ENCODE measurements around the gene MTO1.
"Not testable (repeated sequence)": the region's sequence is repeated elsewhere in the genome, so short reads cannot be mapped to it uniquely, and the experiment has no call there.

The MTO1 gene

GRCh38 chr6:73461537-73462350 lies at the start of gene MTO1:
MTO1 (plus strand) TSS chr6:73461737; CDS start chr6:73461855, 118 bp downstream.
- peak; percentile 61 to 77 (median 75) for DNase-seq (ENCODE audit: low read depth in 3 of 3)

- DNase-seq (ENCODE audit: low read depth in 3 of 3), result no peak
Measured at GRCh38 chr6:73413102-73413501, 48.4 kb upstream of the MTO1 start.

- no peak for DNase-seq (ENCODE audit: low read depth in 3 of 3)
Measured at GRCh38 chr6:73418081-73418741, 43.3 kb upstream of the MTO1 start.

GRCh38 chr6:73421534-73421933 lies 40.0 kb upstream of the MTO1 start:
- DNase-seq (ENCODE audit: low read depth in 3 of 3), result no peak

GRCh38 chr6:73435236-73435635 lies 26.3 kb upstream of the MTO1 start:
- DNase-seq (ENCODE audit: low read depth in 3 of 3), result no peak

GRCh38 chr6:73443555-73443954 lies 18.0 kb upstream of the MTO1 start:
- DNase-seq (ENCODE audit: low read depth in 3 of 3), result no peak

GRCh38 chr6:73451223-73452106 lies 10.1 kb upstream of the MTO1 start:
- peak; percentile 11 to 32 (median 18) for DNase-seq (ENCODE audit: low read depth in 3 of 3)

GRCh38 chr6:73452107-73452461 lies 9.5 kb upstream of the MTO1 start, which contains the start of gene CGAS:
CGAS (minus strand) TSS chr6:73452297; CDS start chr6:73452181, 116 bp downstream.
- DNase-seq (ENCODE audit: low read depth in 3 of 3), result peak; percentile 58 to 72 (median 71)

- no peak for DNase-seq (ENCODE audit: low read depth in 3 of 3)
Measured at GRCh38 chr6:73455865-73456629, 5.5 kb upstream of the MTO1 start.

- not testable (repeated sequence) for DNase-seq (ENCODE audit: low read depth in 3 of 3)
Measured at GRCh38 chr6:73459474-73459873, 2.1 kb upstream of the MTO1 start.

- no peak for DNase-seq (ENCODE audit: low read depth in 3 of 3)
Measured at GRCh38 chr6:73460056-73460455, 1.5 kb upstream of the MTO1 start.

- no peak for DNase-seq (ENCODE audit: low read depth in 3 of 3)
Measured at GRCh38 chr6:73471686-73472290, 10.3 kb downstream of the MTO1 start.

GRCh38 chr6:73476723-73477122 lies 15.2 kb downstream of the MTO1 start:
- no peak for DNase-seq (ENCODE audit: low read depth in 3 of 3)

GRCh38 chr6:73477407-73477806 lies 15.9 kb downstream of the MTO1 start:
- no peak for DNase-seq (ENCODE audit: low read depth in 3 of 3)

GRCh38 chr6:73481969-73482368 lies 20.4 kb downstream of the MTO1 start:
- no peak for DNase-seq (ENCODE audit: low read depth in 3 of 3)

- DNase-seq (ENCODE audit: low read depth in 3 of 3), result no peak
Measured at GRCh38 chr6:73484438-73484837, 22.9 kb downstream of the MTO1 start.

- DNase-seq (ENCODE audit: low read depth in 3 of 3), result no peak
Measured at GRCh38 chr6:73487473-73487872, 25.9 kb downstream of the MTO1 start.

- DNase-seq (ENCODE audit: low read depth in 3 of 3), result no peak
Measured at GRCh38 chr6:73491377-73491776, 29.8 kb downstream of the MTO1 start.

GRCh38 chr6:73497915-73498314 lies 36.4 kb downstream of the MTO1 start:
- DNase-seq (ENCODE audit: low read depth in 3 of 3), result no peak

- DNase-seq (ENCODE audit: low read depth in 3 of 3), result no peak
Measured at GRCh38 chr6:73503027-73503772, 41.7 kb downstream of the MTO1 start.

Measured in stimulated activated CD4-positive, alpha-beta T cell treated with anti-CD3 and anti-CD28 coated beads, TNF-alpha, amount 100 ng/mL, for 48 hours (primary cell).